HG02623 (cell line): ENCODE results near the gene FGGY.
"Not testable (repeated sequence)": the region's sequence is repeated elsewhere in the genome, so short reads cannot be mapped to it uniquely, and the experiment has no call there.

Source experiments
- ATAC-seq: cut with Tn5 transposase; IDR thresholded peaks from one replicate; pipeline ENCODE4 v1.9.1; 2021; ENCODE audit warnings: moderate library complexity; ENCODE audit not compliant: unreplicated experiment

The FGGY gene

GRCh38 chr1:59539961-59540681, 243.2 kb downstream of the FGGY start:
- ATAC-seq = no peak

GRCh38 chr1:59541161-59541560, 244.3 kb downstream of the FGGY start:
- no peak for ATAC-seq

GRCh38 chr1:59541891-59542290, 245.0 kb downstream of the FGGY start:
- ATAC-seq = no peak

GRCh38 chr1:59543211-59543668, 246.3 kb downstream of the FGGY start:
- ATAC-seq = no peak

- ATAC-seq = no peak
These were observed 247.9 kb downstream of the FGGY start for GRCh38 chr1:59544615-59545293.

- no peak for ATAC-seq
These were observed 248.9 kb downstream of the FGGY start for GRCh38 chr1:59545830-59546229.

GRCh38 chr1:59549066-59549837, 252.4 kb downstream of the FGGY start:
- no peak for ATAC-seq

GRCh38 chr1:59549903-59550302, 253.0 kb downstream of the FGGY start:
- no peak for ATAC-seq

GRCh38 chr1:59552007-59552406, 255.1 kb downstream of the FGGY start:
- no peak for ATAC-seq

GRCh38 chr1:59553371-59553770, 256.5 kb downstream of the FGGY start:
- ATAC-seq = no peak

- no peak for ATAC-seq
These were observed 257.2 kb downstream of the FGGY start for GRCh38 chr1:59554011-59554663.

- ATAC-seq = no peak
These were observed 257.9 kb downstream of the FGGY start for GRCh38 chr1:59554752-59555151.

GRCh38 chr1:59556398-59556797, 259.5 kb downstream of the FGGY start:
- ATAC-seq = no peak

- ATAC-seq = no peak
These were observed 260.1 kb downstream of the FGGY start for GRCh38 chr1:59556802-59557548.

GRCh38 chr1:59557549-59557885, 260.6 kb downstream of the FGGY start:
- no peak for ATAC-seq

GRCh38 chr1:59558580-59558979, 261.7 kb downstream of the FGGY start:
- ATAC-seq = not testable (repeated sequence)

- ATAC-seq = peak; percentile 68
These were observed 264.0 kb downstream of the FGGY start for GRCh38 chr1:59560807-59561450.

GRCh38 chr1:59561796-59562195, 264.9 kb downstream of the FGGY start:
- ATAC-seq = no peak

GRCh38 chr1:59564192-59564891, 267.4 kb downstream of the FGGY start:
- ATAC-seq = no peak
